HepG2 (cell line): ENCODE results near the gene PDK2.

Experiments
- CTCF ChIP-seq: sonication (generic); formaldehyde crosslinking; IDR thresholded peaks from 2 replicates; pipeline ENCODE4 v1.5.0; 2020; ENCODE audit warnings: mild to moderate bottlenecking, missing genetic modification reagents, moderate library complexity
- EHMT2 ChIP-seq: fragments of 200-600 bp; sonication (generic); IDR thresholded peaks from 2 replicates; pipeline ENCODE4 v1.7.0; 2017; ENCODE audit warnings: antibody characterized with exemption, low read depth, low read length, borderline replicate concordance
- EZH2 ChIP-seq: conservative IDR thresholded peaks from 2 replicates; pipeline ENCODE4 v1.6.1; 2012; ENCODE audit warnings: mild to moderate bottlenecking, low read depth, low read length, moderate library complexity
- TF ChIP-seq, protein P1 (sequence below): sonication (generic); formaldehyde crosslinking; IDR thresholded peaks from 2 replicates; pipeline ENCODE4 v1.5.0; 2020; ENCODE audit warnings: missing genetic modification reagents

- TF ChIP-seq CTCF (no peak), EHMT2 (no peak), EZH2 (no peak)
- TF ChIP-seq, protein P1, sequence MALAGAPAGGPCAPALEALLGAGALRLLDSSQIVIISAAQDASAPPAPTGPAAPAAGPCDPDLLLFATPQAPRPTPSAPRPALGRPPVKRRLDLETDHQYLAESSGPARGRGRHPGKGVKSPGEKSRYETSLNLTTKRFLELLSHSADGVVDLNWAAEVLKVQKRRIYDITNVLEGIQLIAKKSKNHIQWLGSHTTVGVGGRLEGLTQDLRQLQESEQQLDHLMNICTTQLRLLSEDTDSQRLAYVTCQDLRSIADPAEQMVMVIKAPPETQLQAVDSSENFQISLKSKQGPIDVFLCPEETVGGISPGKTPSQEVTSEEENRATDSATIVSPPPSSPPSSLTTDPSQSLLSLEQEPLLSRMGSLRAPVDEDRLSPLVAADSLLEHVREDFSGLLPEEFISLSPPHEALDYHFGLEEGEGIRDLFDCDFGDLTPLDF: no peak
These were observed 10.7 kb downstream of the PDK2 start for GRCh38 chr17:50105811-50106210.
